Fibroblast of villous mesenchyme (primary cell): ENCODE measurements around the gene DLGAP5. TPM values are rescaled to one million over a fixed set of nuclear protein-coding genes. Genes with fewer than 3 reads are reported as not detected.

Experiments
- DNase-seq: peaks from one replicate; pipeline ENCODE4 v3.0.0-alpha.2; 2010; ENCODE audit warnings: low read depth
- H3K4me3 ChIP-seq: 2 replicates; pipeline ENCODE4 v1.5.1; 2011; ENCODE audit warnings: low read depth, mild to moderate bottlenecking, low read length
- CTCF ChIP-seq: IDR thresholded peaks from 2 replicates; pipeline ENCODE4 v1.5.1; 2012; ENCODE audit warnings: low read depth, mild to moderate bottlenecking, low read length; ENCODE audit not compliant: insufficient read depth
- total RNA-seq: library from RNA; depleted of rRNA; stranded (reverse); fragments of >200 nt; gene quantifications from 2 replicates; pipeline ENCODE4 v1.2.3, GENCODE V29; 2012

DLGAP5 gene
- total RNA-seq, 1 donor: 35.0 TPM

- TF ChIP-seq CTCF: no peak
- DNase-seq: no peak
- H3K4me3 ChIP-seq: peak overlapping the region; percentile 92
Observed at GRCh38 chr14:55190906-55191202, 531 bp downstream of the DLGAP5 start.

- no peak overlapping the region for H3K4me3 ChIP-seq
- TF ChIP-seq CTCF: no peak
- DNase-seq: no peak
Observed at GRCh38 chr14:55188686-55189295, 2.6 kb downstream of the DLGAP5 start.

GRCh38 chr14:55180434-55180833 is 11.0 kb downstream of the DLGAP5 start:
- DNase-seq: no peak
- TF ChIP-seq CTCF: no peak

GRCh38 chr14:55180006-55180405 is 11.4 kb downstream of the DLGAP5 start:
- no peak for TF ChIP-seq CTCF
- no peak overlapping the region for H3K4me3 ChIP-seq
- no peak for DNase-seq

More at GRCh38 chr14:55180434-55180833, 11.0 kb downstream of the DLGAP5 start:
- no peak overlapping the region for H3K4me3 ChIP-seq

GRCh38 chr14:55170526-55170925 is 20.9 kb downstream of the DLGAP5 start:
- H3K4me3 ChIP-seq: no peak overlapping the region
- DNase-seq: no peak
- no peak for TF ChIP-seq CTCF

- DNase-seq: peak; percentile 57
Observed at GRCh38 chr14:55160989-55161388, 30.4 kb downstream of the DLGAP5 start.

More at GRCh38 chr14:55160989-55161388, 30.4 kb downstream of the DLGAP5 start:
- TF ChIP-seq CTCF: peak; percentile 50
- no peak overlapping the region for H3K4me3 ChIP-seq
